HG03039 (cell line): ENCODE data around the gene UBE2L6.
A peak's percentile ranks its signal among the peaks of the same experiment; 100 is the strongest.
"Not testable (repeated sequence)": the region's sequence is repeated elsewhere in the genome, so short reads cannot be mapped to it uniquely, and the experiment has no call there.

Source experiments
- ATAC-seq: cut with Tn5 transposase; IDR thresholded peaks from one replicate; pipeline ENCODE4 v1.9.1; 2021; ENCODE audit warnings: mild to moderate bottlenecking, moderate library complexity; ENCODE audit not compliant: unreplicated experiment

Gene UBE2L6

DNA sequence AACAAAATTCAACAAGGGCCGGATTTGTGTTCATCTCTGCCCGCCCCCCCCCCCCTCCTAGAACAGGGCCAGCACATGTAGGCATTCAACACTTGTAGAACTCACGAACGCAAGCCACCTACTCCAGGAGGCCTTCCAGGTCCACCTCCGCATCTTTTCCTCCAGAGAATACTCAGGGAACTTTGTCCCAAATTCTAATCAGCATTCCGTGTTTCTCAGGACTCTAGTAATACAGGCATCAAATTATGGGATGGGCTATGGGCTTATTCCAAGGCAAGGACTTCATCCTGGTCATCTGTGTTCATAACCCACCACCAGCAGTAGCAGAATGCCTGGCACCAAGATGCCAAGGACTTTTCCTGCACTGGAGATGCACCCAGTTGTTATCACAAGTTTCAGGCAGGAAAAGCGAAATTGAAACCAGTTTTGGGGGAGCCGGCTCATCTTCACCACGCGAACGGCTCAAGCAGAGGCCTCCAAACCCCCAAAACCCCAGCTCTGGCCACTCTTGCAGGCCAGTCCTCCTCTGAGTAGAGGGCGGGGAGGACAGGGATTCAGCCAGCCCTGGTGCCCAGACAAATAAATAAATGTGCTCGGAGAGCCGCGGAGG lies 462 bp downstream of the UBE2L6 start:
- no peak for ATAC-seq

DNA sequence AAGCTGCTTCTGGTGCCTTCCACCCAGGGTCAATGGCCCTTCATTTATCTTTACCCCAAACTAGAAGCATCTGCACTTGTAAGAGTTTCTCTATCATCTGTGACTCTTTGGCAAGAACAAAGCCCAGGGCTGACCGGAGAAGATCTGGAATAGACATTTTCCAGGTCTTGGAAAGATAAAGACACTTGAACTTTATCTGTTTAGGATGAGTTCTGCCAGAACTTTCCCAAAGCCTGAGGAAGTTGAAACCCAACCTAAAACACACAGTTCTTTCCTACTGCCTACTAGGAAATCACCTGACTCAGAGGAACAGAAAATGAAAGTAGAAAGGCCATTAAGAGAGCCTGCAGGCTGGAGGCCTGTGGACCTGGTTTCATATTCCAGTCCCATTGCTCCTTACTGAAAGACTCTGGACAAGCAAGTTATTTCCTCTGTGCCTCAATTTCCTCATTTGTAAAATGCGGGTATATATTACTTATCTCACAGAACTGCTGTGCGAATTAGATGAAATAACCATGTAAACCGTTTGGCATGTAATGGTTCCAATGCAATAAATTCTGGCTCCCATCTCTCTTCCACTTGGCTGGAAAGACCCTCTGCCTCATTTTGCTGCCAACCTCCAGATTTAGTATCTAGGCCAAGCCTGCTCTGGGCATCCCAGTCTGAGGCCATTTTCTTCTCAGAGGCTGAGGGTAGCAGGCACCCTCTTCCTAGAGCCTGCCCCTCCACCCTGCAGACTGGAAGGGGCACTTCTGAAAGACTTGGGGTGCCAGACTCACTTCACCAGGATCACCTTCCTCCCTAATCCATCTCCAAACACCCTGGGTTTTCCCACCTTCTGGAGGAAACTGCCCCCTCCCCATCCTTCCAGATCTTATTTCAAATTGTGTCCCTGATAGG lies 1.2 kb downstream of the UBE2L6 start:
- peak; percentile 63 for ATAC-seq

DNA sequence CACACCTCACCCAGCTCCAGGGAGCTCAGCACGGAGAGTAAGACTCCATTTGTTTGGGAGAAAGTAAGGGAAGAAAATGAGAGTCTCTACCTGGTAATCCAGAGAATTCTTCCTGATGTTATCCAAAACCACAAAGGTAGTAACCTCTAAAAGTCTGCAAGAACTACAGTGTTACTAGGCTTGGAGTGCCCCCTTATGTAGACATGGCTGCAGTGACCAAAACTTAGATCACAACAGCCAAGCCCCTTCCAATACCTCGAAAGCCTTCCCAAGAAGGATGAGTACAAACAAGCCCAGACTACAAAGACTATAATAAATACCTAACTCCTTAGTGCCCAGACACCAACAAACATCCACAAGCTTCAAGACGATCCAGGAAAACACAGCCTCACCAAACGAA lies 4.9 kb downstream of the UBE2L6 start:
- ATAC-seq, result no peak

DNA sequence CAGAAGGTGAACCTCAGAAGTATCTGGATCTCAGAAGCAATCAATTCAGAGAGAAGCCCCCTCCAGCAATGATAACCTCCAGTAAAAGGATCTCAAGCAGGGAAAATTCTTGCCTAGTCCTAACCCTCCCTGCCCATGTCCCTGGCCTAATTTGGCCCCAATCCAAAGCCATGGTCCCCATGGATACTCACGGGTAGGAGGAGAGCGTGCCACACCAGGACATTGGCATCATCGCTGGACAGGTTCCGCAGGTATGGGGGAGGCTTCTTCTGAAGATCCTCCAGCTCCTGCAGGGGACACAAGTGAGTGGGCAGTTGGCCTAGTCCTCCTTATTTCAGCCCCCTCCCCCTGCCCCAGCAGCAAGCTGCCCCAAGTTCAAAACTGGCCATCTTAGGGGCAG lies 7.3 kb downstream of the UBE2L6 start:
- ATAC-seq, result no peak

DNA sequence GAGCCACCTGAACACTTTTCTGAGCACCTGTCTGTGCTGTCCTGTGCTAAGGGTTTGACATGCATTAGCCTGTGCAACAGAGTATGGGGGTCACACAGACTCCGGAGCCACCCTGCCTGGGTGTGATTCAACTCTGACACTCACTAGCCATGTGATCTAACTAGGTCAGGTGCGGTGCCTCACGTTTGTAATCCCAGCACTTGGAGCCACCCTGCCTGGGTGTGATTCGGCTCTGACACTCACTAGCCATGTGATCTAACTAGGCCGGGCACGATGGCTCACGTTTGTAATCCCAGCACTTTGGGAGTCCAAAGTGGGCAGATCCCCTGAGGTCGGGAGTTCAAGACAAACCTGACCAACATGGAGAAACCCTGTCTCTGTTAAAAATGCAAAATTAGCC lies 11.4 kb downstream of the UBE2L6 start:
- ATAC-seq, result no peak

DNA sequence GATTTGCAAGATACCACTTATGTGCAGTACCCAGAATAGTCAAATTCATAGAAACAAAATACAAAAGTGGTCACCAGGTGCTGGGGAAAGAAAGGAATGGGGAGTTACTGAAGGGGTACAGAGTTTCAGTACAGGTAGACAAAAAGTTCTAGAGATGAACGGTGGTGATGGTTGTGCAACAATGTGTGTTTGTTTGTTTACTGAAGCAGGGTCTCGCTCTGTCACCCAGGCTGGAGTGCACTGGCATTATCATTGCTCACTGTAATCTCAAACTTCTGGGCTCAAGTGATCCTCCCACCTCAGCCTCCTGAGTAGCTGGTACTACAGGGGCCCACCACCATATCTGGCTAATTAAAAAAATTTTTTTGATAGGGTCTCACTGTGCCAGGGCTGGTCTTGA lies 12.1 kb downstream of the UBE2L6 start:
- no peak for ATAC-seq

DNA sequence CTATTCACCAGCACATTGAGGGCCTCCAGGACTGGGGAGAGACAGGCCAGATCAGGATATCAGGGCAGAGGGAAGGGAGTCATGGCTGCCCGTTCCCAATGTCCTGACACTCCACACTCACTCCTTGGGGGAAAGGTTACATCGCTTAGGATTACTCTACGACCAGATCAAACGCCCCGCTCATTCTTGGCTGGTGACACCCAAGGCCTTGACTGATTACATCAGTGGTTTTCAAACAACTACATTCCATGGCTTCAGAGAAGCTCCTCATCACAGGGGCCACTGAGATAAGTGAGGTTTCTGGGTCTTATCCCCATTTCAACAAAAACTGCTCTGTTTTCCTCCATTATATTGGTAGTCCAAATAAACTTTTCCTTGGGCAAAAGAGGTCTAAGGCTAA lies 15.0 kb downstream of the UBE2L6 start:
- no peak for ATAC-seq

DNA sequence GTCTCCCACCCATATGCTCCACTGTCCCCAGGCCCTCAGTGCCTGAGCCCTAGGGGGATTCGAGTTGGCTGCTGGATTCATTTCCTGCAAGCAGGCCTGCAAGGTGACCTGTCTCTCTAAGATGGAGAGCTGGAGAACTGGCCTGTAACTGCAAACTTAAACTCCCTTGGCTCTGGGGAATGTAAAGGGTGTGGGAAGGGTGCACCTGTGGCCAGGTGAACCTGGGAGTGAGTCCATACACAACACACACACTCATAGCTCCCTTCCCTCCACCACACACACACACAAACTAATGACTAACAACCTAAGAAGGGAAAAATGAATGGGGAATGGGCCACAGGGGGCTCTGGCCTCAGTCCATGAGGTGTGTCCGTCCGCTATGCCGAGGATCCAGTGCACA lies 15.5 kb downstream of the UBE2L6 start:
- ATAC-seq, result no peak

DNA sequence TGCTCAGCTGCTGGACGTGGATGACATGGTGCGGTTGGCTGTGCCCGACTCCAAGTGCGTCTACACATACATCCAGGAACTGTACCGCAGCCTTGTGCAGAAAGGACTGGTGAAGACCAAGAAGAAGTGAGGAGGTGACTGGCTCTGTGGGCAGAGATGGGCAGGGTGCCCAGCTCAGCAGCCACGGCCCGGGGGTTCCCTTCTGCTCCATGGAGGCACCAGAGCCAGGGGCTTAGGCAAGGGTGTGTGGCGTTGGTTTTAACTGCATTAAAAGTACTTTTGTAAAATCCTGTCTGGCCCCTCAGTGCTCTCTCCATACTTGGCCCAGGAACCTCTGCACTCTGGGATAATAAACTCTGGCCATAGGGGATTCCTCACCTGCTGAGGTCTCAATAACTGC lies 17.5 kb downstream of the UBE2L6 start:
- no peak for ATAC-seq

DNA sequence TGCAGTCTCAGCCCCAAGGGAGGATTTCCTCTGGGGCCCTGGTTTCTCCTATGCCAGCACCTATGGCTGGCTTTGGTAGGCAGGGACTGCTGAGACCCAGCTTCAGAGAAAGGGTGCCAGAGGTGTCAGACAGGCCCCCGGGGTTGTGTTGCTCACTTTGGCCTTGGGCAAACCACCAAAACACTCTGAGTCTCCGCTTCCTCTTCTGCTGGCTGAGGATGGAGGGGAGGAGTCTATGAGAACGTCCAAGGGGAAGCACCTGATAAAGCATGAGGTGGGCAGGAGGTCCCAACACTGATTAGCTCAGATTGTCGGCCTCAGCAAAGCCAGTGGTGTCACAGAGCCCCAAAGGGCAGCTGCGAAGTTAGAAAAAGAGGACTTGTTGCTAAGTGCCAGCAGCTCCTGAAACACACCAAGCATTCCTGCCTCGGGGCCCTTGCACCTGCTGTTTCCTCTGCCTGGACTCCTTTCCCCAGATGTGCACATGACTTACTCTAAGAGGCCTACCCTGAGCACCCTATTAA lies 19.6 kb downstream of the UBE2L6 start:
- peak; percentile 61 for ATAC-seq

DNA sequence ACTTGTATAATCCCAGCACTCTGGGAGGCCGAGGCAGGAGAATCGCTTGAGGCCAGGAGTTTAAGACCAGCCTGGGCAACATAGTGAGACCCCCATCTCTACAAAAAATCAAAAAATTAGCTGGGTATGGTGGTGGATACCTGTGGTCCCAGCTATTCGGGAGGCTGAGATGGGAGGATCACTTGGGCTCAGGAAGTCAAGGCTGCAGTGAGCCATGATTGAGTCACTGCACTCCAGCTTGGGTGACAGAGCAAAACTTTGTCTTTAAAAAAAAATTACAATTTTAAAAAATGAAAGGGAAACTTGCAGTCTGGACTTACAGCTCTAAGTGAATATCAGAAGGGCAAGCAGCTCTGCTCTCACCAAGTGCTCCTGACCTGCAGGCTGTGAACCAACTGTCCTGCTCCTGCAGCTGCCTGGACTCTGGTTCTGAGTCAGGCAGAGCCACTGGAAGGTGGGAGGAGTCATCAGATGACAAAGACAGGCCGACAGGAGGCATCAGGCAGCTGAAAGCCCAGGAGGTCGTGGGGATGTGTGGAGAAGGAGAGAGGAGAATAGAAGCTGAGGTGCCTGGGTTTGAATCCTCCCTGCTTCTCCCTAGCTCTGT lies 20.5 kb downstream of the UBE2L6 start:
- ATAC-seq, result peak; percentile 83

DNA sequence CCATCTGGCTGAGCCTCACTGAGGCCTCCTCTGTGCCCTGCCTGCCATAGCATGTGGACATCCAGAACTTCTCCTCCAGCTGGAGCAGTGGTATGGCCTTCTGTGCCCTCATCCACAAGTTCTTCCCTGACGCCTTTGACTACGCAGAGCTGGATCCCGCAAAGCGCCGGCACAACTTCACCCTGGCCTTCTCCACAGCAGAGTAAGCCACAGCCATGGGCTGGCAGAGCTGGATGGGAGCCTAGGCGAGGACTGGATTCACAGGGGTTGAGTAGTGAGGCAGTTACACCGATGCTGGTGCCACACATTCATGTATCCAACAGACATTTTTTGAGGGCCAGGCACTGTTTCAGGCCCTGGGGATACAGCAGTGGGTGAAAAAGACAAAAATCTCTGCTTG lies 21.0 kb downstream of the UBE2L6 start:
- no peak for ATAC-seq

DNA sequence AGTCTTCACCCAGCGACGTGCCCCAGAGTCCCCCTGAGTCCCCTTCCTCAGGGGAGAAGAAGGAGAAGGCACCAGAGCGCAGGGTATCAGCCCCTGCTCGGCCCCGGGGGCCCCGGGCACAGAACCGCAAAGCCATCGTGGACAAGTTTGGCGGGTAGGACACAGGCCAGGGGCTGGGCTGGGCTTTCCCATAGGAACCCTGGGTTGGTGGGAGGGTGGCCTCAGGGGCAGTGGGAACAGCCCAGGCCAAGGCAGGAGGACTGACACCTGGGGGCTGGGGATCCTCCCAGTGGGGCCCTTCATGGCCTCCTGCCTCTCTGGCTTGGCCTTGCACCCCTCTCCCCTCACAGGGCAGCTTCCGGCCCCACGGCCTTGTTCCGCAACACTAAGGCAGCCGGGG lies 21.6 kb downstream of the UBE2L6 start:
- ATAC-seq, result no peak

DNA sequence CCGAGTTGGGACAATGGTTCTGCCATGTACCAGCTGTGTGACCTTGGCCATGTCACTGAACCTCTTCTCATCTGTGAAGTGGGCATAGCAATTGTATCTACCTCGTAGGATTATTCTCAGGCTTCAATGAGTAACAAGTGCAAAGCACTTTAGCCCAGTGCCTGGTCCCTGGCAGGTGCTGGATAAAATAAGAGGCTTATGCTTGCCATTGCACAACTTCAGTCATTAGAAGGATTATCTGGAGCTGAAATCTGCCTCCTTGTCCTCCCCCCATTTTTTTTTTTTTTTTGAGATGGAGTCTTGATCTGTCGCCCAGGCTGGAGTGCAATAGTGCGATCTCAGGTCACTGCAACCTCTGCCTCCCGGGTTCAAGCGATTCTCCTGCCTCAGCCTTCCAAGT lies 22.9 kb downstream of the UBE2L6 start:
- ATAC-seq, result no peak

DNA sequence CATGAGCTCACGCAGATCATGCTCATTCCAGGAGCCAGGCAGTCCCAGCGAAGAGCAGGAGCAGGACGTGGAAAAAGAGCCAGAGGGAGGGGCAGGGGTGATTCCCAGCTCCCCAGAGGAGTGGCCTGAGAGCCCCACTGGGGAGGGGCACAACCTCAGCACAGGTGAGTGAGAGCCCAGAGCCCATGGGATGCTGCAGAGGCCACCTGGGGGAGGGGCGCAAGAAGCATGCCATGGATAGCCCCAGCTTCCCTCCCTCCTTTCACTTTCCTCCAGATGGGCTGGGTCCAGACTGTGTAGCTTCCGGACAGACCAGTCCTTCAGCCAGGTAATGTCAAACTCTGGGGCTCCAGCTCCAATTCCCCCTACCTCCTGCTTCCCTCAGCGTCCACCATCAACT lies 23.9 kb downstream of the UBE2L6 start:
- ATAC-seq, result no peak

DNA sequence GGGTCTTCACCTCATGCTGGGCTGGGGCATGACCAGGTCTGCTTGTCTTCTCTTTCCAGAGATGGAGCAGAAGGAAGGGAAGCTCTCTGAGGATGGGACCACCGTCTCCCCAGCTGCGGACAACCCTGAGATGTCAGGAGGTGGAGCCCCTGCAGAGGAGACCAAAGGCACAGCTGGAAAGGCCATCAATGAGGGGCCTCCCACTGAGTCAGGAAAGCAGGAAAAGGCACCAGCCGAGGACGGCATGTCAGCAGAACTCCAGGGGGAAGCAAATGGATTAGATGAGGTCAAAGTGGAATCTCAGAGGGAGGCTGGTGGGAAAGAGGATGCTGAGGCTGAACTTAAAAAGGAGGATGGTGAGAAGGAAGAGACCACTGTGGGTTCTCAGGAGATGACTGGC lies 24.9 kb downstream of the UBE2L6 start:
- ATAC-seq, result no peak

DNA sequence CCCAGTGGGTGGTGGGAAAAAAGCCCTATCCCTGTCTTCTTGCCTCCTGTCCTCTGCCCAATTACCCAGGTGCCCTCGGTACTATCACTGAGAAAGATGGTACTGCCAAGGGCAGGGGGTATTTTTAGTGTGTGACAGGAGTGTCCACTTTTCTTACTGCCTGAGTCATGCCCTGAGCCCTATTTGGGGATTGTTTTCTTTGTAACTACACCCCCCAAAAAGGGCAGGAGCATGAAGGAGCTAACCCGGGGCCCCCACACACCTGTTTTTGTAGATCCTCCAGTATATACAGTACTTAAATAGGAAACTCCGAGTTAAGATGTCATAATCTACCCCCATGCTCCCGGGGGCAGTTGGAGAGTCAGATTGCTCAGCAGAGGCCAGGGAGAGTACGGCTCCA lies 26.3 kb downstream of the UBE2L6 start:
- no peak for ATAC-seq

DNA sequence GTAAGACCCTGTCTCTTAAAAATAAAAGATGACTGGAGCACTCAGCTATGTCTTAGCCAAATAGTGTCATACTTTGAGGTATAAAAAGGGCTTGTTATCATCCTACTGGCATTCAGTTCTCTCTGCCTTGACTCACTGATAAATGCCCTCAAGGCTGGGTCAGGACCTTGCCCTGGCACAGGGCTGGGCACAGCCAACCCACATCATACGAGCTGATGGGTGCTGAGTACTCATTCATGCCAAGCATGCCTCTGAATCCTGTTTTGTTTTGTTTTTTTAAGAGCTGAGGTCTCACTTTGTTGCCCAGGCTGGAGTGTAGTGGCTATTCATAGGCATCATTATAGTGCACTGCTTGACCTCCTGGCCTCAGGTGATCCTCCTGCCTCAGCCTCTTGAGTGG lies 28.1 kb downstream of the UBE2L6 start:
- ATAC-seq, result no peak

DNA sequence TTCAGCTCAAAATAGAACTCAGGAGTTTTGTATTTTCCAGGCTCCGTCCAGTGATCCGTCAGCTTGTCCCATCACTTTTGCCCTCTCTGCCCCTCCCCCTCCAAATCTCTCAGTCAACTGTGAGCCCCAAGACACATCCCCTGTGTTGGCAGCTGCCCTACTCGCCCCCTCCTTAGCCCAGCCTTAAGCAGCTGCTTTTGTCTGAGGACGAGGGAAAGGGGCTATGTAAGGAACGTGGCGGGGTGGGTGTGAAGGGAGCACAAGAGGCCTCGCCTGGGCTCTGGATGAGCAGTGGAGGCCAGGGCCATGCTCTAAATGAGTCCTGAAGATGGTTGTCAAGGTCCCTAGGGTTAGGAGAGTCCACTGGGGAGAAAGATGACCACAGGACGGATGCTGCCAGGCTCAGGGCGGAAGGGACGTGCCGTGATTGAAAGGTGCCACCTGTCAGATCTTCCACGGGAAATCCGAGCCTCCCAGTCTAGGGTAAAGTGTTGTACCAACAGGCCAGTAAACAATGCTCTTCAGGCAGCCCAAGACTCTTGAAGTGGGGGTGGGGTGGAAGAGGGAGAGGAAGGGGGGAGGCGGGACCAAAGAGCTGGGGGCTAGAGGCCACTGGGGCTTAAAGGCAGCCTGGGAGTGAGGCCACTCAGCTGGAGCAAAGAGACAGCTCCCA lies 30.4 kb downstream of the UBE2L6 start, which contains the start of gene SMTNL1:
TSS of gene SMTNL1 (plus strand) at position 649 of the 673 bp plus-strand sequence. CDS start 5,048 bp downstream, outside the sequence.
- no peak for ATAC-seq

DNA sequence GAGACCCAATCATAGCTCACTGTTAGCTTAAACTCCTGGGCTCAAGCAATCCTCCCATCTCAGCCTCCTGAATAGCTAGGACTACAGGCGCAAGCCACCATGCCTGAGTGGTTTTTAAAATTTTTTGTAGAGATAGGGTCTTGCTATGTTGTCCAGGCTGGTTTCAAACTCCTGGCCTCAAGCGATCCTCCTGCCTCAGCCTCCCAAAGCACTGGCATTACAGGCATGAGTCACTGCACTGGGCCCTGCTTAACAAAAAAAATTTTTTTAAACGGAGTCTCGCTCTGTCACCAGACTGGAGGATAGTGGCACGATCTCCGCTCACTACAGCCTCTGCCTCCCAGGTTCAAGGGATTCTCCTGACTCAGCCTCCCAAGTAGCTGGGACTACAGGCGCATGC lies 33.0 kb downstream of the UBE2L6 start:
- ATAC-seq, result not testable (repeated sequence)
